HG03460 (cell line): Measurements from ENCODE around the gene KCNK15.
"Not testable (repeated sequence)": the region's sequence is repeated elsewhere in the genome, so short reads cannot be mapped to it uniquely, and the experiment has no call there.

Experiments
- ATAC-seq: cut with Tn5 transposase; IDR thresholded peaks from one replicate; pipeline ENCODE4 v1.9.1; 2021; ENCODE audit not compliant: unreplicated experiment

Gene KCNK15

DNA sequence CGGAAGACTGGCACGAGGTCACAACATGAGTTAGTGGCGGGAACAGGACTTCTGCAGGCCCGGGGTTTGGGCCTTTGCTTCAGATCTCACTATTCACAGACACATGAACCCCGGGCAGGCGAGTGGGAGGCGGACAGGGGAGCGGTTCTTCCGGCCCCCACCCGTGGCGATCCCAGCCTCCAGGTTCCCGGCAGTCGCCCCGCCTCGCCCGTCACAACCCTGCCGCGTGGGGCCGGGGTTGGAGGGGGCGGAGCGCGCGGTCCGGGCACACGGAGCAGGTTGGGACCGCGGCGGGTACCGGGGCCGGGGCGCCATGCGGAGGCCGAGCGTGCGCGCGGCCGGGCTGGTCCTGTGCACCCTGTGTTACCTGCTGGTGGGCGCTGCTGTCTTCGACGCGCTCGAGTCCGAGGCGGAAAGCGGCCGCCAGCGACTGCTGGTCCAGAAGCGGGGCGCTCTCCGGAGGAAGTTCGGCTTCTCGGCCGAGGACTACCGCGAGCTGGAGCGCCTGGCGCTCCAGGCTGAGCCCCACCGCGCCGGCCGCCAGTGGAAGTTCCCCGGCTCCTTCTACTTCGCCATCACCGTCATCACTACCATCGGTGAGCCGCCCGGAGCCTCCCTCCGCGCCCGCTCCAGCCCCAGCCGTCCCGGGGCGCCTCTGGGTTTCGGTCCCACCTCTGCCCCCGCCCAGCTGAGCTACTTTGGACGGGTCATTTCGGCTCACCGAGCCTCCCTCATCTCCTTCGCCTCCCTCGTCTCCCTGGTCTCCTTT lies at the start of gene KCNK15:
TSS of gene KCNK15 (plus strand) at position 268 of the 769 bp plus-strand sequence. CDS start at position 314, 46 bp downstream.
- ATAC-seq, result no peak

DNA sequence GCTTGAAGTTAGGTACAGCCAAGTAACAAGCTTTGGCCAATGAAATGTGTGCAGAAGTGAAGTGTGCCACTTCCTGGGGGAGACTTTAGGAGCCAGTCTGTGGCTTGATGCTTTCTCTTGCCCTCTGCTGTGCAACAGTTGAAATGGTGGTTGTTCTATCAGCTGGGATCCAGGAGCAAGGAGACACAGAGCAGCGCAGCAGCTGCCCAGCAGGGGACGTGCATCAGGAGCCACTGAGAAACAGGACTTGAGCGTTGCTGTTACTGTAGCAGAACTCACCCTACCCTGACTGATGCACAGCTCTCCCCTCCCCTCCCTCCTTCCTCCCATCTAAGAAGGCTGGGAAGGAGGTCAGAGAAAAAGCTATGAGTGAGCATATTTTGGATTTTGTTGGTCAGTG lies 49.4 kb upstream of the KCNK15 start:
- no peak for ATAC-seq

DNA sequence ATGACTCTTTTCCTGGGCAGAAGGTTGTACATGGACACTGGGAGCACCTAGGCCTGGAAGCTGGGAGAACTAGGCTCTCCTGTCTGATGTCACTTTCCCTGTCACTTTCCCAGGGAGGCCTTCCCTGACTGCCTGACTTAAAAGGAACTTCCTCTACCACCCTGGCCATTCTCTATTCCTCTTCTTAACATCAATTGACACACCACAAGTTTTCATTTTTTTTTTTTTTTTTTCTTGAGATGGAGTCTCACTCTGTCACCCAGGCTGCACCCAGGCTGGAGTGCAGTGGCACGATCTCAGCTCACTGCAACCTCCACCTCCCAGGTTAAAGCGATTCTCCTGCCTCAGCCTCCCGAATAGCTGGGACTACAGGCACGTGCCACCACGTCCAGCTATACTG lies 48.6 kb upstream of the KCNK15 start:
- ATAC-seq, result not testable (repeated sequence)

- ATAC-seq, result no peak
Observed at GRCh38 chr20:44698351-44698750, 47.3 kb upstream of the KCNK15 start.

- ATAC-seq, result no peak
Observed at GRCh38 chr20:44700306-44700705, 45.4 kb upstream of the KCNK15 start.

GRCh38 chr20:44701118-44701857 lies 44.4 kb upstream of the KCNK15 start:
- ATAC-seq, result no peak

- no peak for ATAC-seq
Observed at GRCh38 chr20:44701858-44702256, 43.8 kb upstream of the KCNK15 start.

DNA sequence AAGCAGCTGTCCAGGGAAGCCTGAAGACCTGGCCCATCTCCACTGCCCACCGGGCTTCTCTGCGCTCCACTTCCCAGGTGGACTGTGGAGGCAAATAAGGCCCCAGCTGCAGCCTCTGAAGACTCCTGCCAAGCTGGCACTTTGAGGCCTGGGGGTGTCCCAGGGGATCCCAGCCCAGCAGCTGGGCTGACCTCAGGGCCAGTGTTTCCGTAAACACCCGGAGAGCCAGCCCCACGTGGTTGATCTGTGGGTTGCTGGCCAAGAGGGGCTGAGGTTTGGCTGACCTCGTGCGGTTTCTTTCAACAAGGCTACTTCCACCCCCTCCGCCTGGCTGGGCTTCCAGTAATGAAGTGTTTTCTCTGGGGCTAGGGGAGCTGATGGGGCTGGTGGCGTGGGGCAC lies 42.9 kb upstream of the KCNK15 start:
- ATAC-seq, result no peak

DNA sequence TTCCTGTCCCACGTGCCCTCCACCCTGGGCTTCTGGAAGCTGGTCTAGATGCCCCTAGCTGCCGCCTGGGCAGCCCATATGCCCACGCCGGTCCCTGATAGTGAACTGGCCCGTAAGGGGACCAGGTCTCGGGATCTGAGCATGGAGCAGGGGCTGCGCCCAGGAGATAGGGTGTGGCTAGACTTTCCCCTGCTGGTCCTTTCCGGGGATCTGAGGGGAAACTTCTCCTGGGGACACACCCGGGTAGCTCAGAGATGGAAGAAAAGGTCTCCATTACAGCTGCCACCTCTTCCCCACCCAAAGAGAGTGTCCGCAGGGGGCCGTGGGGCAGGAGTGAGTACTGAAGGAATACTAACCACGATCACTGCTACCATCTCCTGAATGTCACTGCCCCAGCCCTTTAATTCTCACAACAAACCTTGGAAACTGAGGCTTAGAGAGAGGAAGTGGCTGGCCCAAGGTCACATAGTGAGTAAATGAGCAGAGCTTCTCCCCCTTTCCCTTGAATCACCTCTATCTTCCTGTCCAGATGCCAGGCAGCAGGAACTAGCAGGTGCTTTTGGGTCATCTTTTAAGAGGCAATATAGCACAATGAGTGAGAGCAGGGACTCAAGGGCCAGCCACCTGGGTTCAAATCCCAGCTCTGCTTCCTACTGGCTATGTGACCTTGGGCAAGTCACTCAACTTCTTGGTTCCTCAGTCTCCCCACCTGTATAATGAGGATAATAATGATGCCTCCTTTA lies 42.3 kb upstream of the KCNK15 start:
- ATAC-seq, result no peak

GRCh38 chr20:44703956-44704488 lies 41.6 kb upstream of the KCNK15 start:
- no peak for ATAC-seq

DNA sequence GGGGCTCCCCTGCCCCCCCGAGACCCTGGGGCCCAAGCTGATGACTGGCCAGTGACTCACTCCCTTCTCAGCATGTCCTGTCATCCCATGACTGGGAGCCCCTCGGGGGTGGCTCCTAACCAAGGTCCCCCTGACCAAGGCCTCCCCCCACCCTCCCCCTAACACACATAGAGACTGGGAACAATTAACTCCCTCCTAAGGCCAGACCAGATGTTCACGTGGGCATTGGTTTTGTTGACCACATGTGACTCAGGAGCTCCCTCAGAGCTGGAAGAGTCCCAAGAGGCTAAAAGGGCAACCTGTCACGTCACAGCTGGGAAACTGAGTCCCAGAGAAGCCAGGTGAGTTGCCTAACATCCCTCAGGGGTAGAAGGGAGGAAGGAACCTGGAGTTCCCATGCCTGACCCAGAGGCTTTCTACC lies 41.1 kb upstream of the KCNK15 start:
- no peak for ATAC-seq

- ATAC-seq, result no peak
Observed at GRCh38 chr20:44705364-44706094, 40.1 kb upstream of the KCNK15 start.

GRCh38 chr20:44706301-44707017 lies 39.2 kb upstream of the KCNK15 start:
- ATAC-seq, result no peak

- ATAC-seq, result no peak
Observed at GRCh38 chr20:44707018-44707579, 38.6 kb upstream of the KCNK15 start.

DNA sequence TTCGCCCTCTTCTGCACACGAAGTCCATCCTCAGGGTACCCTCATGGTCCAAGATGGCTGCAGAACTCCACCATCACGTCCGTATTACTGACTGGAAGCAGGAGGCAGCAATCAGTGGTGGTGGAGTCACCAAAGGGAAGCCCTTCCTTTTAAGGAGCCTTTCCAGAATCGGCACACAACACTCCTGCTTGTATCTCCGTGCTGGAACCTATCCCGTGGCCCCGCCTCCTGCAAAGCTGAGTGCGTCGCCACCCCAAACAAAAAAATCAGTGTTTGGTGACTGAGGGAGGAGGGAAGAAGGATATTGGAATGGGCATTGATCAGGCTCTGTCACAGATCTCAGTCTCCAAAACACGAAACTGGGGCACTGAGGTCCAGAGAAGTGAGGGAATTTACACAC lies 36.3 kb upstream of the KCNK15 start:
- no peak for ATAC-seq

DNA sequence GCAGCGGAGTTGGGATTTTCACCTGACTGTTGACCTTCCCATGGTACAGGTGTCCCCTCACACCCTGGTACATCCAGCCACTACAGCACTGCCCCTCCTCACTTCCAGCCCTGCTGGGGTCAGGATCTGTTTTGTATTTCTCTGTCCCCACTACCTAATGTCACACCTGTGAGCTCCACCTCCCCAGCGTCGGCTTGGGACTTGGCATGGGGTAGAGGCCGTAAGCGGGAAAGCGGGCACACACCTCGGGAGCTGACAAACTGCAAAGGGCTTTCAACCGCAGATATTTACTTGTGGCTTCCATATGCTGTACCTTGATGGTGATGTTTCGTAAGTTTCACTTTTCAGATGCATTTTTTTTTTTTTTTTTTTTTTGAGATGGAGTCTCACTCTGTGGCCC lies 35.9 kb upstream of the KCNK15 start:
- ATAC-seq, result no peak

GRCh38 chr20:44711237-44711636 lies 34.4 kb upstream of the KCNK15 start:
- no peak for ATAC-seq

GRCh38 chr20:44714102-44714700 lies 31.5 kb upstream of the KCNK15 start:
- ATAC-seq, result no peak

DNA sequence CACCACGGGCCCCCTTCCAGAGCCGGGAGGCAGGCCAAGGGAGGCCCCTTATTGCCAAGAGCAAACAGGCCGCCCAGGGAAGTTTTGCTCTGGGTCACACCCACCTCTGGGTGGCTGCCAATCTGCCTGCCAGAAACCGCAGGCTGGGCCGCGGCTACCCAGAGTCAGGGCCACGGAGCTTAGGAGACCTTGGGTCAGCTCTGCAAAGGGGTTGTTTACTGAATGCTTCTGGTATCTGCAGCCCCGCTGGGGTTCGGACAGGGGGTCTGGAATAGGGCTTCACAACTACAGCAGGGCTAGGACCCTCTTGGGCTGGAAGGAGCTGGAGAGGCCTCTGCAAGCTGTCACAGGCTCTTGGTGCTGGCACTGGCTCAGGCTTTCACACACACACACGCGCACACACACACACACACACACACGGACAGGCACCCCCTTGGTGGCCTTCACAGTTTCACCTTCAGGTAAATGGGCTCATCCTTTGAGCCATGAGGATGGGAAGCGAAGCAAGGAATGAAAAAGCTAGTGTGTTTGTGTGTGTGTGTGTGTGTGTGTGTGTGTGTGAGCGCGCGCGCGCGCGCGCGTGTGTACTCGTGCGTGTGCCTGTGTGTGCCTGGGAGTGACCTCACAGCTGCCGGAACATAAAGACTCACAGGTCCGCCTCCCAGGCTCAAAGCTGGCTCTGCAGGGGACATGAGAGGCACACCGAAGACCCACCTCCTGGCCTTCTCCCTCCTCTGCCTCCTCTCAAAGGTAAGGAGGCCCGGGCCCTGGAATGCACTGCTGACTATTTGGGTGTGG lies 30.8 kb upstream of the KCNK15 start, which contains the start of gene CCN5:
TSS of gene CCN5 (plus strand) at position 669 of the 798 bp plus-strand sequence. CDS start at position 691, 22 bp downstream.
- no peak for ATAC-seq
